HG02642 (cell line): ENCODE data around the gene C11orf91.
"Not testable (repeated sequence)": the region's sequence is repeated elsewhere in the genome, so short reads cannot be mapped to it uniquely, and the experiment has no call there.

ENCODE experiments used
- ATAC-seq: cut with Tn5 transposase; IDR thresholded peaks from one replicate; pipeline ENCODE4 v1.9.1; 2021; ENCODE audit warnings: mild to moderate bottlenecking; ENCODE audit not compliant: unreplicated experiment, poor library complexity

C11orf91 gene

GRCh38 chr11:33674035-33674814 is 26.4 kb downstream of the C11orf91 start:
- no peak for ATAC-seq

DNA sequence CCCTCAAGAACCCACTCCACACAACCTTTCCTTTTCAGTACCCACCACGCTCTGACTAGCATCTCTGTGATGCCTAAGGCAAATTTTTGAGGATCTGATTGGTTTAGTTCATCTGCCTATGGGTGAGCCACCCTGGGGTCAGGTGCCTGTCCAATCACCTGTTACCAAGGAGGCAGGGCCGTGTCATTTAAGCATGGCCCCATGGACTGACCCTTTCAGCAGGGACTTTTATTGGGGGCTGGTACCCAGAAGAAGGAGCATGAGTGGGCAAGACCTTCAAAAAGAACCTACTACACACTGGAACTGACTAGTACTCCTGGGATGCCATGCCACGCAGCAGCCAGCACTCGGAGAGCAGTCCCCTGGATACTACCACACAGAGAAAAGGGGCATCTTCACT is 28.4 kb downstream of the C11orf91 start:
- ATAC-seq: no peak

- no peak for ATAC-seq
Measured at GRCh38 chr11:33670250-33671011, 30.2 kb downstream of the C11orf91 start.

DNA sequence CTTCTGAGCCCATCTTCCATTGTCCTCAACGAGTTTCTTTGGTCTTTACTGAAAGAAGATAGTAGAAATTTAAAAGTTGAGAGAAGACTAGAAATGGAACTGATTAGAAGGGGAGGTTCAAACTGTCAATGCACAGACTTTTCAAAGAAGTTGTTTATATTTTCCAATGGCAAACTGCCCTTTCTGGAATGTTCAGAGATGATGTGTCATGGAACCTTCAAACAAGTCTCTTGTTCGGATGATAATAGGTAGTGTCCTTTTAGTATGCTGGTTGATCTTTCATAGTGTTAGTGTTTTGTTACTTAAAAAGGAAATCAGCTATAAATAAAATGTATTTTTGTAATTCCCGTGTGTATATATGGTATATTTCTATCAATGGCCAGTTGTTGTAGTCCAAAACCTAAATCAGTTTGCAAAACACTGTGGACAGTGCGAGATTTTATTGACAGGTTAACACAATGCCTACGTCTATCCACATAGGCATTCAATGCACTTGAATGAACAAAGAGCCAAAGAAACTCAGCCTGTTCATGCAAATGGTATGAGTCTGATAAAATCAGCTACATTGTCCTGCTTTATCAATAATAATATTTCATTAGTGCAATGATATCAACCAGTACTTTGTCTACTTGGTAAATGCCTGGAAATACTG is 30.9 kb downstream of the C11orf91 start:
- no peak for ATAC-seq

- no peak for ATAC-seq
Measured at GRCh38 chr11:33668951-33669596, 31.6 kb downstream of the C11orf91 start.

GRCh38 chr11:33668468-33668825 is 32.2 kb downstream of the C11orf91 start:
- no peak for ATAC-seq

DNA sequence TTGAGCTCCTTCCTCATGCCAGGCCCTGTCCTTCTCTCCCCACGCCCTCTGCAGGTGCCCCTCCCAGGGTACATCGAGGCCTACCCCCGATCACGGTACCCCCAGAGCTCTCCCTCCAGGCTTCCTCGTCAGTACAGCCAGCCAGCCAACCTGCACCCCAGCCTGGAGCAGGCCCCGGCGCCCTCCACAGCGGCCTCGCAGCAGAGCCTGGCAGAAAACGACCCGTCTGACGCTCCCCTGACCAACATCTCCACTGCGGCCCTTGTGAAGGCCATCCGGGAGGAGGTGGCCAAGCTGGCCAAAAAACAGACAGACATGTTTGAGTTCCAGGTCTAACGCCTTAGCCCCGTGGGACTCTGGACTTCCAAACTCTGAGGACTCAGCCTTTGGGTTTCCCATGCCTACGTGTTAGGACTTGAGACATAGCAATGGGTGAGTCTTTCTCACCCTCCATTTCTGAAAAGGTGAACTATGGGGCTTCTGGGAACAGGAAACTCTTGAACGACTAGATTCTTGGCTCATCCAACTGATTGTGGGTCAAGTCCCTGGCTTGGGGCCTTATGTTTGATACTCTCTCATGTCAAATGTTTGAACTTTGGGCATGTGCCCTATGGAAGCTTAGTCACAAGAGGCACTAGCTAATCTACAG is 32.7 kb downstream of the C11orf91 start:
- ATAC-seq: no peak

DNA sequence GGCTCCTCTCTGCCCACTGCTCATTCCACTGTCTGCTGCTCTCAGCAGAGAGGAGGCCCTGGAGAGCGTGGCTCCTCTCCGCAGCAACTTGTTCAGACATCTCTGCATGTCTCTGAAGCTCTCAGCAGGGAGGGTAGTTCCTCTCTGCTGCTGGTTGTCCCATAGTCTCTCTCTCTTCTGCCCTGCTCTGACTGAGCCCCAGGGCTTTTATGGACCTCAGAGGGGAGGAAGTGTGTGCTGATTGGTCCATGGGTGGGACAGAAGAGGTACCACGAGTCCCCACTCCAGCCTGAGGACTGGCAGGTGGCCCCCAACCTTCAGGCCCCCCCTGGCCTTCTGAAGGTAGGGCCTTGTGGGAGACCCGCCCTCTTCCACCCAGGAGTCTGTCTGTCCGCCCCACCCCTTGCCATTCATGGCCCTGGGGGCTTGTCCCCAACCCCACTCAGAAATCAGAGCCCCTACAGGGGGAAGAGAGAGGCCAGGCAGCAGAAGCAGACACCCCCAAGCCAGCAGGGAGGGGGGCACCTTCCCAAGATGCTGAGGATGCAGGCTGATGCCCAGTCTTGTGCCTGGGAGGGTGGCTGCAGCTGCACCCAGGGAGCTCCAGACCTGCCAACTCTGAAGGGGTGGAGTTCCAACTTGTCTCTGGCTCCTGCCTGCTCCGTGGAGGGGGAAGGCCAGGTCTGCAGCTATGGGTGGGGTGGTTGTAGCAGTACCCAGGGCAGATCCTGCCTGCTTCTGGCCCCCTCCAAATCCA is 35.1 kb downstream of the C11orf91 start:
- no peak for ATAC-seq

DNA sequence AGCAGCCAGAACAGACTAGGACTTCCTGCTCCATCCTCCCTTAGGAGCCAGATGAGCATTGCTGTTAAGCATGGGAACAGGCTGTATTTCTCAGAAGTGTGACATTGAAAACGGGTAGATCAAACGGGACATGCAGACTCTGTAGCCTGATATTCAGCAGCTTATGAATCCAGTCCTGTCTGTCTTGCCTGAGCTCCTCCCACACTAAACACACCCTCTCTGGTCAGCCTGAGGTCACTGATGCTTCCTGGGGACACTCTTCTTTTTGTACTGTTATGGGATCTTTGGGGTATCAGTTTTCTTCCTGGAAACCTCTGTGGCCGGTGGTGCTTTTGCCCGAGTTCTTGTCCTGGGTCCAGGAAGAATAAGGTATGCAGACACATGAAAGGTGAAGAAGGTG is 35.8 kb downstream of the C11orf91 start:
- no peak for ATAC-seq

GRCh38 chr11:33664166-33664565 is 36.5 kb downstream of the C11orf91 start:
- no peak for ATAC-seq

DNA sequence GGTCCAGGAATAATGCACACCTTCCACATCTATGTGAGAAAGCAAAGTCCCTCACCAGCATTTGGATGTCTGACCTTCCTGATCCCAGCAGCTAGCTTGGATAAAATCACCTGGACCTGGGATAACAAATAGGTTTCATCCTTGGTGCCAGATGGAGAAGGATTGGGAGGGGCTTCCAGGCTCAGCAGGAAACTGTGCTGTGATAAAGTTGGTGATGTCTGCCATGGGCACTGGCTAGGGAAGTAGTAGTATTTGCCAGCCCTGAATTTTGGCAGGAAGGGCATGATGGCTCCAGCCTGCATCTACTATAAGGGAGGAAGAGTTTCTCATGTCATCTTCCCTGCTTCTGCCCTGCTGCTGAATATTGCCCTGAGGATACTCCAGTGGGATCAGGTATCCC is 37.5 kb downstream of the C11orf91 start:
- ATAC-seq: no peak

DNA sequence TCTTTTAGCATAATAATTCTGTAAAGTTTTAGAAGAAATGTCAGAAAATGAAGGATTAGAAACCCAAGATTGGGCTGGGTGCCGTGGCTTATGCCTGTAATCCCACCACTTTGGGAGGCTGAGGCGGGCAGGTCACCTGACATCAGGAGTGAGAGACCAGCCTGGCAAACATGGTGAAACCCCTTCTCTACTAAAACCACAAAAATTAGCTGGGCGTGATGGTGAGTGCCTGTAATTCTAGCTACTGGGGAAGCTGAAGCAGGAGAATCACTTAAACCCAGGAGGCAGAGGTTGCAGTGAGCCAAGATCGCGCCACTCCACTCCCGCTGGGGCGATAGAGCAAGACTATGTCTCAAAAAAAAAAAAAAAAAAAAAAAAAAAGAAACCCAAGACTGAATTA is 39.1 kb downstream of the C11orf91 start:
- ATAC-seq: not testable (repeated sequence)

DNA sequence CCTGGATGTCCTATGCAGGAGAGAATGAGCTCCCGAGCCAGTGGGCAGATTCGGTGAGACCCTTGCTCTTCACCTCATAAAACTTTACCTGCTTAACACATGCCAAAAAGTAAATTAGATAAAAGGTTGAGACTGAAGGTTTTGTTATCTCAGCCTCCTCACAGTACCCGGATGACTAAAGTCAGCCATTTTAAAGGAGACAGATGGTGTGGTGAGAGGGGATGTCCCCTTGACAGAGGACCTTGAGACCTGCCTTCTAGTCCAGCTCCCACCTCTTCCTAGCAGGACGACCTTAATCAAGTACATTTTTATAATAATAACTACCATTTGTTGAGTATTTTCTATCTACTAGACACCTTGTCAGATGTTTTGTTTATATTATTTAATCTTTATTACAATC is 39.7 kb downstream of the C11orf91 start:
- no peak for ATAC-seq

DNA sequence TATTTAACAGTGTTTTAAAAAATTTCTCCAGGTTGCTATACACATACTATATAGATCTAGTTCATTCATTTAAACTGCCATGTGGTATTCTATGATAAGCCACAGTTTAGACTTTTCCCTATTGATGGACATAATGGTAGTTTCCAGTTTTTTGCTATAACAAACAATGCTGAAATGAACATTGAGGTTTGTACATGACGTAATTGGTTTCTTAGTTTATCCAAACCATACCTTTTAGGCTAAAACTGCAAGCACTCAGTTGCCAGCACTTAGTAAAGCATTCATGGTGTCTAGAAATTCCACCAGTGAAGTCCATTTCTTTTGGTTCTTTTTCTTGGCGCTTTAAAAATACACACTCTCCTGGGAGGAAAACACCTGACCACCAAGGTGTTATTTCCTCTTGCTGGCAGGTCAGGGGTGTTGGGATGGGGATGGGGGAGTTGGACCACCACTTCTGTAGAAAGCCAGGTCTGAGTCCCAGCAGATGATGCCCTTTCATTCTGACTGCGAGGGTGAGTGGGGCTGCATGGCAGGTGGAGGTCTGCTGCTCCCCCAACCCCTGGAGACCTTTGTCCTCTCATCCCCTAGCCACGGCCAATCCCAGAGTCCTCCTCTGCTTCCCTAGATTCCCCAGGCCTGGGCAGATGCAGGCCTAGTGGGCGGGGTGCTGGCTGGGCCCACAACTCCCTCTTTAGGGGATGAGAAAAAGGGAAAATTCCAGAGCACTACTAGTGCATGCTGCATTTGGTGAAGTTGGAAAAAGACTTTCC is 41.1 kb downstream of the C11orf91 start:
- ATAC-seq: no peak

- no peak for ATAC-seq
Measured at GRCh38 chr11:33658195-33658900, 42.3 kb downstream of the C11orf91 start.

DNA sequence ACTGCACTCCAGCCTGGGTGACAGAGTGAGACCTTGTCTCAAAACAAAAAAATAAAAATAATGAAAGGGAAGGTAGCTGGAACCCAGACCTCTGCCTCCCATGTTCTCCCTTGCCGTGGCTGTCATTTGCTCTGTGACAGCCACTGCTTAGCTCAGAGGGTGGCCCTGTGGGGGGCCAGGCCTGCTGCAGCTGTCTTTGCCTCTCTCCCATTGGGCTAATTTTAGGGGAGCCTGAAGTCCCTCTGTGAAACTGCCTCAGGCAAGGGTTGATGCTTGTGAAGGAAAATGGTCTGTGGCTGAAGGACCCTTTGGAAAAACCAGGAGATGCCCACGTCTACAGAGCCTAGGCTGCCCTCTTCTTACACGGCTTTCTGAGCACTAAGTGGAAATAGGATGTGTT is 42.9 kb downstream of the C11orf91 start:
- no peak for ATAC-seq

- no peak for ATAC-seq
Measured at GRCh38 chr11:33656768-33657167, 43.9 kb downstream of the C11orf91 start.

DNA sequence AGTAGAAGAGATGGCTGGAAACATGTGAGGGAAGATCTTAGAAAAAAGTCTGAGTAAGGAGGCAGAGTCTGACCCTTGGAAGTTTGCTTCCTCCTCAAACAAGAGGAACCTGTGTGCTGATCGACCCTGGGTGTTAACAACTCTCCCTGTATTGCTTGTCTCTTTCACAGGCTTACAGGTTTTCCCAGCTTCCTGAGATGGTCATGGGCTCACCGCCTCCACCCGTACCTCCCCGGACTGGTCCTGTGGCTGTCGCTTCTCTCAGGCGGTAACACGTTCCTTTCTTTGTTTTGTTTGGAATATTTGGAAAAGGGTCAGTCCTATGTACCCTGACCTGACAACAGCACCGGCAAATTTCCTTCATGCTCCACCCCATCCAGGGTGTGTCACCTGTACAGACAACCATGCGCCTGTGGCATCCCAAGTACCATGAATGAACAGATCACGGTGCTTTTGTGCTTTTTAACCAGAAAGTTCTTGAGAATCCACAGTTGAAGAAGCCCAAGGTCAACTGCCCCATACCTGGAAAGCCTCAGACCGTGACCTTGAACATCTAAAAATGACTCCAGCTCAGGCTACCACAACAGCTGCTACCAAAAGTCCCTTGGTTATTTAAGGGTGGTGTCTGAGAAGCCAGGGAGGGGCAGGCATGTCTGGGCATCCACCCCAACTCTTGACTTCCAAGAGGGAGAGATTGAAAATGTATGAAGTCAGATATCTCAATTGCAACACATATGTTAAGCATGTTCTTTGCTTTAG is 44.6 kb downstream of the C11orf91 start:
- ATAC-seq: peak; percentile 73
